Loucy (cell line): ENCODE measurements around the gene THADA.

Experiments
- CTCF ChIP-seq: fragments of 200-600 bp; sonication (generic); conservative IDR thresholded peaks from 2 replicates; pipeline ENCODE4 v1.5.1; 2014; ENCODE audit warnings: mild to moderate bottlenecking, antibody characterized with exemption, low read length
- EZH2phosphoT487 ChIP-seq: fragments of 200-600 bp; IDR thresholded peaks from 2 replicates; pipeline ENCODE4 v1.6.1; 2018; ENCODE audit warnings: antibody characterized with exemption, mild to moderate bottlenecking, moderate library complexity, borderline replicate concordance

DNA sequence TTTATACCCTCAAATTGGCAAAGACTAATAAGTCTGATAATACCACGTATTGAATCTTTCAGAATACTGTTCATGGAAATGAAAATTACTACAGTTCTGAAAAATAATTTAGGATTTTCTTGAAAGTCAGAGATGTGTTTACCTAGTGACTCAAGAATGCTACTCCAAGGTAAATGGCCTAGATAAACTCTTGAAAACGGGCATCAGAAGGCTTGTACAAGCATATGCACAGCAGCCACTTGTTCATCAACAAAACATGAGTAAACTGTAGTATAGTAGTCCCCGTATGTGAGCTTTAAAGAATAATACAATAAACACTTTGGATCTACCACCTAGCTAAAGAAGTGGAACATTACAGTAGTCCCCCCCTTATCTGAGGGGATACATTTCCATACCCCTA, 157.5 kb downstream of the THADA start:
- TF ChIP-seq EZH2phosphoT487 (no peak), CTCF (no peak)
